HG03064 (cell line): Measurements from ENCODE around the gene GAMT.

Experiments
- ATAC-seq: cut with Tn5 transposase; IDR thresholded peaks from one replicate; pipeline ENCODE4 v1.9.1; 2021; ENCODE audit warnings: low read depth; ENCODE audit not compliant: unreplicated experiment

GAMT gene

DNA sequence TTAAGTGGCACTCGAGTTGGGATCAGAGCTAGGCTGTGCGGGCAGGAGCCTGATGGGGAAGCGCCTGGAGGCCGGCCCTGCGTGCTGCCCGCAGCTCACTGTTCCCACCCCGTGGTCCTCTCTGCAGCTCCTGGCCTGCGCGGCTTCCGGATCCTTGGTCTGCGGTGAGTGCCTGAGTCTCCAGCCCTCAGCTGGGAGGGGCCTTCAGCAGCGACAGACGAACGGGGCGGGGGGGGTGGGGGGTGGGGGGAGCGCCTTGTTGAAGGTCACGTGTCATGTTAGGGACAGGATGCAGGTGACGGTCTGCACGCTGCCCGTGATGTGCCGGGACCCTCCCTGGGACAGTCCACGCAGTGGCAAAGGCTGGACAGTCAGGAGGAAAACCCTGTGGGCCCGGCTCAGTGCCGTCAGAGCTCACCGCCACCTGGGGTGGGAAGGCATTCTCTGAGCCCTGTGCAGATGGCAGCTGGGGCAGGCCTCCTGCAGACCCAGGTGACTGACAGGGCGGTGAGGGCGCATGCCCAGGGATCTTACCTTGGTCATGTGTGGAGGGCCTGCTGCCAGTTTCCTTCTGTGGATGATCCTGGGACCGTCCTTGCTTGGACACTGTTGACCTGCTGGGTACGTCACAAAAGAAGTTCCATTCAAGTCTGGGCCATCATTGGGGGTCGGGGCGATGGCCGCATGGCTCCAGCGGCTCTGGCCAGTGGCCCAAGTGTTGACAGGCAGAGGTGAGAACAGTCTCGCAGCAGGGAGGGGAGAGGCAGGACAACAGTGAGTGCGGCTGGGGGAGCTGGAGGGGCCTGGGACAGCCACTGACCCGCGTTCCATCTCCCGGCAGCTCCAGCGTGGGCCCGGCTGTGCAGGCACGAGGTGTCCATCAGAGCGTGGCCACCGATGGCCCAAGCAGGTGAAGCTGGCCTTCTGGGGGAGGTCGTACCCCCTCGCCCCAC lies 13.4 kb downstream of the GAMT start:
- no peak for ATAC-seq

DNA sequence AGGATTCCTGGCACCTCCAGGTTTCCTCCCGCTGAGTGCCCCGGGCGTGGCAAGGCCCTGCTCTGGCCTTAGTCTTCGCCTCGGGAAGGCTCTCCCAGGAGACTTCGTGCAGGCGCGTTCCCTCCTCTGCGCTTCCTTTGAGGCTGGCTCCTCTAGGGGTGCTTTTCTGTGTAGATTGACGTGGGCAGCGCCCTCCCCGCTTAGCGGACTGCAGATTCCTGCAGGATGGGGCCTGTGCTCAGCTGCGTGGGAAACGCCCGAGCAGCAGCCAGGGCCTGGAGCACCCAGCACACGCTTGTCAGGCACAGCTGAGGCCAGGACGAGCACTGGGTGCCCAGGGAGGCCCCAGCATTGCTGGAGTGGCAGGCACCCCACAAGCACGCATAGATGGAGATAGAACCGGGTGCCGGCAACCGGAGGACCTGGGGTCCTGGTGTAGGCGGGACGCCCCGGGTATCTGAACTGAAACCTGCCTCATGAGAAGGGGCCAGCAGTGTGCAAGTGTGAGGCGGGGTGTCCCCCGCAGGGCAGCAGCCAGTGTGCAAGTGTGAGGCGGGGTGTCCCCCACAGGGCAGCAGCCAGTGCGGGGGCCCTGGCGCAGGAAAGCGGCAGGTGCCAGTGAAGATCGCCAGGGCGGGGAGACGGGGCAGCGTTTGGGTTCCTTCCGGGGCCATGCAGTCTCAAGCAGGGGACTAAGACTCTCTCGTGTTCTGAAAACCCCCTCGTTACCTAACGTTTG lies 14.2 kb downstream of the GAMT start:
- no peak for ATAC-seq

DNA sequence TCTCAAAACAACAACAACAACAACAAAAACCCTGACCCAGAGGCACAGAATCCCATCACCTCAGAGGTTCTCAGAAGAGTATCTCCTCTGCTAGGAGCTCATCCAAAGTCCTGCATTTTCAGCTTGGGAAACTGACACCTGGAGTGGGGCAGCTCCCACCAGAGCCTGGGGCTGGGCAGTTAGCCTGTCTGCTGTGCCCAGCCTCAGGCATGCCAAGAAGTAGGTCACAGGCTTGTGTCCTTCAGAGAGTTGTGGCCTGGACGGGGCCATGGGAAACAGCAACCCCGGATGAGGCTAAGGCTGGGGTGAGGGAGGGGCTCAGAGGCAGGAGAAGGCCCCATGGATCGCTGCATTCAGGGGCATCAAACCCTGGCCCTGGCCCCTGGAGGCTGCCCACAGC lies 15.5 kb downstream of the GAMT start:
- ATAC-seq = no peak

DNA sequence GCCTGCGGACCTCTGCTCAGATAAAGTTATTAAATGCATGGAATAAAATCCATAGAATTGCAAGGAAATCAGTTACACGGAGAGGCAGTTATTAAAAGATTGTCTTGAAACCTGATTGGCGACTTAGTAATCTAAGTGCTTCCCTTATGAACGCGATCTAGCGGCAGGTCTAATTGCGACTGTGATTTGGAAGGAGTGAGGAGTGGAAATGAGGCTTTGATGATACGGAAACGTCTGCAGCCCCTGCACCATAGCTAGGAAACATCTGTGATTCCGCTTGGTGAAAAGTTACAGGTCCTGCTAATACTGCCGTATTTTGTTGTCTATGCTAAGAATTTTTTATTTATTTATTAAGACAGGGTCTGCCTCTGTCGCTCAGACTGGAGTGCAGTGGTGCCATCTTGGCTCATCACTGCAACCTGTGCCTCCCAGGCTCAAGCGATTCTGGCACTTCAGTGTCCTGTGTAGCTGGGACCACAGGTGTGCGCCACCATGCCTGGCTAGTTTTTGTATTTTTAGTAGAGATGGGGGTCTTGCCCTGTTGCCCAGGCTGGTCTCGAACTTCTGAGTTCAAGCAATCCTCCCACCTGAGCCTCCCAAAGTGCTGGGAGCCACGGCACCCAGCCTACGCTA lies 16.7 kb downstream of the GAMT start:
- ATAC-seq = no peak

GRCh38 chr19:1384085-1384462 lies 17.3 kb downstream of the GAMT start:
- ATAC-seq = peak; percentile 5

DNA sequence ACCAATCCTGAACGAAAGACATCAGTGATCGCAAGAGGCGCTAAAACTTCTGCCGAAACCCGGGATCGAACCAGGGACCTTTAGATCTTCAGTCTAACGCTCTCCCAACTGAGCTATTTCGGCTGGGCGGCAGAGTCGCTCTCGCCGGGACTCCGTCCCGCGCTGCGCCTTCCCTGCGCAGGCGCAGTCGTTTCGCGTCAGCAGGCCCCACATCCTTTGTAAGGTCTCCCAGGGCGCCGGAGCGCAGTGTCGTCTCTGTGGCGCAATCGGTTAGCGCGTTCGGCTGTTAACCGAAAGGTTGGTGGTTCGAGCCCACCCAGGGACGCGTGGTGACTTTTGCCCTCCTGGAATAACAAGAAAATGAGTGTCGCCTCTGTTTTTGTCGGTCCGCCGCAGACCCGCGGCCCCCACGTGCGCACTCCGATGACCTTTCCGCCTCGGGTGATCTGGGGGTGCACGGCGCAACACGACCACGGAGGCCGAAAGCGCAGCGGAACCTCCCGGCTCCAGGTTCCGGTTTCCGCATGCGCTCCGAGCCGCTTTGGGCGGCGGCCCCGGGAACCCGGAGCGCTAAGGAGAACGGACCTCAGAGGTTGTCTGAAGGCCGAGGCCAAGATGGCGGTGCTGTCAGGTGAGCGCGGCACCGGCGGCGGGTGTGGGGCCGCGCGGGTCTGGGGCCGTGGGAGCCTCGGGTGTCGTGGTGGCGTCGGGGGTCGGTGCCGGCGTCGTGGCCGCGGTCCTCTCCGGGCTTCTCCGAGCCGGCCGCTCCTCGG lies 17.8 kb downstream of the GAMT start, which contains the start of gene NDUFS7:
Gene NDUFS7 (plus strand): TSS at position 596 of the 773 bp plus-strand sequence. CDS start 20 bp downstream, at position 616.
- ATAC-seq = peak; percentile 66

GRCh38 chr19:1383017-1383311 lies 18.4 kb downstream of the GAMT start:
- ATAC-seq = no peak

- ATAC-seq = no peak
These were observed 19.1 kb downstream of the GAMT start for GRCh38 chr19:1382250-1382649.

- no peak for ATAC-seq
These were observed 21.3 kb downstream of the GAMT start for GRCh38 chr19:1379961-1380489.

DNA sequence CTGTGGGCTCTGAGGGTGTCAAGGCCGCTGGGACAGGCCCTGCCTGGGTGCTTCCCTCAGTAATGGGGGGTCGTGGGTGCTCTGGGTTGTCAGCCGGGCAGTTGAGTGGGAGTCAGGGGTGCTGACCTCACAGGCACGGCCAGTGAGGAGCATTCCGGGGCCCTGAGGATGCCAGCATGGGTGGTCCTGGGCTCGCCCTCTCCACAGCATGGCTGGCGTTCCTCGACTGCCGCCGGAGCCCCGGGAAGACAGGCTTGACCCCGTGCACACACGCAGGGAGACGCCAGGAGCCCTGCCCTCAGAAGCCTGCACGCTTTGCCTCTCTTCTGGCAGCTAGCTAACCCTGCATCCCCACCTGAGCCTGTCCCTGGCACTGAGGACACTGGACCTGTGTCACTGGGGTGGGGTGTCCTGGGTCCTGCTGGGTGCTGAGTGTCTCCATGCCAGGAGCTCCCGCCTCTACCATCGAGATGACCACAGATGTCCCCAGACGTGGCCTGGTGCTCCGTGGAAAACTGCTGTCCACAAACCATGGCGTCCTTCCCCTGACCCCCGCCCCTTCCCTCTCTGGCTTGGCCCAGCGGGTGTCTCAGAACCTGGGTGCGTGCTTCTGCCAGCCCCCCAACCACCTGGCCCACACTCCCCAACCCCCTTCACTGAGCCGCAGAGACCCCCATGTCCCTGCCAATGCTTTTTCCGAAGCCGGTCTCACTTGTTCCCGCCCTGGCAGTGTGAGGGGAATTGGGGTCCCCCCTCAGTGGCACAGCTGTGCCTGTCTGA lies 22.0 kb downstream of the GAMT start:
- no peak for ATAC-seq

DNA sequence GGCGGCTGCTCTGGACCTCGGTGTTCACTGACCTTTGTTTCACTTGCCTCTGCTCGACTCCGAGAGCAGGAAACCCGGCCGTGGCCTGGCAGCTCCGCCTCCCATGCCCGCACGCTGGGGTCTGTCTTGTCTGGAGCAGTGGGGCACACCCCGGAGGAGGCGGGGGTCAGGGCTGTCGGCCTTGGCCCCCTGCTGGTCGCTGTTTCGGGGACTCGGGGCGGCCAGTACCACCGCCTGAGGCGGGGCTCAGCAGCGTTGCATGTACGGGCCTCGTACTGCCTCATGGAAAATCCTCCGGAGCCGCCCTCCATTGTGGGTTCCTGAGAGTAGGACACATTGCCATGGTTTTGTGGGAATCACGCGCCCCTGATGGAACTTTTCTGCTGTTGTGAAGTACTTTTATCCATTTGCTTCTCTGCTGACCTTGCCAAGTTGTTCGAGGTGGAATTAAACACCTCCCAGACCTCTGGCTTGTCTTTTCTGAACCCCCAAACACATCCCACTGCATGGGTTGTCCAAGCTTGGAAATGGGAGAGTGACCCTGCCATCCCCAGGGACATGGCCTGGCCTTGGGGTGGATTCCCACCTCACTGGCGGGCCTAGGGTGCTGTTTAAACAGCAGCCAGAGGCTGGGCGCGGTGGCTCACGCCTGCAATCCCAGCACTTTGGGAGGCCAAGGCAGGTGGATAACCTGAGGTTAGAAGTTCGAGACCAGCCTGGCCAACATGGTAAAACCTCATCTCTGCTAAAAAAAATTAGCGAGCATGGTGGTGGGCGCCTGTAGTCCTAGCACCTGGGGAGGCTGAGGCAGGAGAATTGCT lies 23.2 kb downstream of the GAMT start:
- no peak for ATAC-seq

GRCh38 chr19:1377176-1377964 lies 24.0 kb downstream of the GAMT start:
- ATAC-seq = no peak

GRCh38 chr19:1376415-1376805 lies 24.9 kb downstream of the GAMT start:
- no peak for ATAC-seq

GRCh38 chr19:1374250-1374577 lies 27.1 kb downstream of the GAMT start:
- ATAC-seq = no peak

GRCh38 chr19:1373534-1374249 lies 27.6 kb downstream of the GAMT start:
- no peak for ATAC-seq

DNA sequence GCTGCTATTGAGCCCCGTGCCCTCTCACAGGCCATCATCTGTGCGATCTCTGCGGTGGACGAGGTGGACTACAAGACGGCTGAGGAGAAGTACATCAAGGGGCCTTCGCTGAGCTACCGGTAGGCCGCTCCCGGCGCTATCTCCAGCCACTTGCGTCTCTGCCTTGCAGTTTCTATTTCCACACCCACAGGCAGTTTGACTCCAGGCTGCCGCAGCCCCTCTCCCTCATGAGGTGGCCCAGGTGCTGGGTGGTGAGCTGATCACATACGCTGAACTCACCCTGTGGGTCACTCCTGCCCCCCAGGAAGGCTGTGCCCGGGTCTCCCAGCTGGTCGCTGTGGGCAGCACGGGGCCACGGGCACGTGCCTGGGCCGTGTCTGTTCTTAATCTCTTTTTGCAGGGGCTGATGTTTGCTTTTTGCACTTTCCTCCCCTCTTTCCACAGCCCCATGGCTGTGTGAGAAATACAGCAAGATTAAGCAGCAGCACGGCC lies 28.3 kb downstream of the GAMT start:
- ATAC-seq = no peak

GRCh38 chr19:1370579-1371361 lies 30.6 kb downstream of the GAMT start:
- ATAC-seq = no peak
